ENCODE measurements around the gene EIF3B. TPM values are rescaled to one million over a fixed set of nuclear protein-coding genes. Genes with fewer than 3 reads are reported as not detected.

EIF3B gene
- total and polyA plus RNA-seq, 4 donors, result 82.5 to 133 (median 96.0) TPM

GRCh38 chr7:2372724-2373123, 18.1 kb downstream of the EIF3B start:
- H3K27ac ChIP-seq (ENCODE audit: low read depth in 1 of 2, low read length in 1 of 2), result no peak overlapping the region
- DNase-seq (no peak), ATAC-seq (ENCODE audit: insufficient read depth, low FRiP score) (no peak)
- no peaks in the 10 kb centered on the region for H3K27me3 ChIP-seq (ENCODE audit: control insufficient read depth in 3 of 3, insufficient read depth in 3 of 3, low read length in 2 of 3)
- no peak overlapping the region for H3K4me3 ChIP-seq
- H3K36me3 ChIP-seq (ENCODE audit: control insufficient read depth in 4 of 4, insufficient read depth in 4 of 4, low read length in 4 of 4), result peaks cover 27 to 79% (median 54%) of the 10 kb centered on the region in 4 donors
- H3K9me3 ChIP-seq (ENCODE audit: control insufficient read depth in 4 of 4, insufficient read depth in 3 of 4, low read length in 3 of 4), result no peaks in the 10 kb centered on the region
- H3K4me1 ChIP-seq (ENCODE audit: control insufficient read depth in 5 of 5, insufficient read depth in 5 of 5, low read length in 5 of 5), result no peaks in the 10 kb centered on the region
- WGBS, 2 donors, result 93 to 97% methylated on average over 14 of the region's 14 CpGs
- TF ChIP-seq, protein P1, sequence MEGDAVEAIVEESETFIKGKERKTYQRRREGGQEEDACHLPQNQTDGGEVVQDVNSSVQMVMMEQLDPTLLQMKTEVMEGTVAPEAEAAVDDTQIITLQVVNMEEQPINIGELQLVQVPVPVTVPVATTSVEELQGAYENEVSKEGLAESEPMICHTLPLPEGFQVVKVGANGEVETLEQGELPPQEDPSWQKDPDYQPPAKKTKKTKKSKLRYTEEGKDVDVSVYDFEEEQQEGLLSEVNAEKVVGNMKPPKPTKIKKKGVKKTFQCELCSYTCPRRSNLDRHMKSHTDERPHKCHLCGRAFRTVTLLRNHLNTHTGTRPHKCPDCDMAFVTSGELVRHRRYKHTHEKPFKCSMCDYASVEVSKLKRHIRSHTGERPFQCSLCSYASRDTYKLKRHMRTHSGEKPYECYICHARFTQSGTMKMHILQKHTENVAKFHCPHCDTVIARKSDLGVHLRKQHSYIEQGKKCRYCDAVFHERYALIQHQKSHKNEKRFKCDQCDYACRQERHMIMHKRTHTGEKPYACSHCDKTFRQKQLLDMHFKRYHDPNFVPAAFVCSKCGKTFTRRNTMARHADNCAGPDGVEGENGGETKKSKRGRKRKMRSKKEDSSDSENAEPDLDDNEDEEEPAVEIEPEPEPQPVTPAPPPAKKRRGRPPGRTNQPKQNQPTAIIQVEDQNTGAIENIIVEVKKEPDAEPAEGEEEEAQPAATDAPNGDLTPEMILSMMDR (IDR thresholded peaks at IDR 0.05; ENCODE audit: control extremely low read depth, extremely low read depth), result no peak
- no peak overlapping the region for H3K9ac ChIP-seq (ENCODE audit: insufficient read depth in 1 of 2, low read length in 2 of 2)

DNA sequence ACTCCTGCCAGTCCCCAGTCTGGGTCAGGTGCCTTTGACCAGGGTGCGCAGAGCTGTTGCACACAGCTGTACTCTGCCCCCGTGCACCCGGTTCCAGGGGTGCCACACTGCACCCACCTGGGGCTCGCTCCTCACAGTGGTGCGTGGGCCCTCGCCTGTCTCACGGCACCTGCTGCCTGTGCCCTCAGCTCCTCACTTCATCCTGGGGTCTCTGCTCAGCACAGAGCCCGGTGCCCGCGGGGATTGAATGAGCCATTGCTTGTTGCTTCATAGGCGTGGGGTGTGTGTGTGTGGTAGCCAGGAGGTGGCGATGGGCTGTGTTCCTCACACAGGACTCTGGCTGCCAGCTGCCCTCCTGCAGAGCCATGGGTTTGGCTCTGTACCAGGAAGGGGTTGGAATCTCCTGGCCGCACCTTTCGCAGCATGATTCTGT, 18.5 kb downstream of the EIF3B start:
- no peak overlapping the region for H3K27ac ChIP-seq (ENCODE audit: low read depth in 1 of 2, low read length in 1 of 2)
- no peak for DNase-seq
- no peak overlapping the region for H3K4me3 ChIP-seq
- no peak overlapping the region for H3K9ac ChIP-seq (ENCODE audit: insufficient read depth in 1 of 2, low read length in 2 of 2)
- 92 to 94% methylated on average over 14 of the region's 14 CpGs for WGBS, 2 donors
- peaks cover 27 to 77% (median 54%) of the 10 kb centered on the region in 4 donors for H3K36me3 ChIP-seq (ENCODE audit: control insufficient read depth in 4 of 4, insufficient read depth in 4 of 4, low read length in 4 of 4)
- no peaks in the 10 kb centered on the region for H3K9me3 ChIP-seq (ENCODE audit: control insufficient read depth in 4 of 4, insufficient read depth in 3 of 4, low read length in 3 of 4)
- ATAC-seq (ENCODE audit: insufficient read depth, low FRiP score), result no peak
- no peaks in the 10 kb centered on the region for H3K27me3 ChIP-seq (ENCODE audit: control insufficient read depth in 3 of 3, insufficient read depth in 3 of 3, low read length in 2 of 3)
- no peaks in the 10 kb centered on the region for H3K4me1 ChIP-seq (ENCODE audit: control insufficient read depth in 5 of 5, insufficient read depth in 5 of 5, low read length in 5 of 5)
- TF ChIP-seq, protein P1 (IDR thresholded peaks at IDR 0.05; ENCODE audit: control extremely low read depth, extremely low read depth), result no peak

- ATAC-seq (ENCODE audit: insufficient read depth, low FRiP score), result no peak
- Histone ChIP-seq H3K27me3 (ENCODE audit: control insufficient read depth in 3 of 3, insufficient read depth in 3 of 3, low read length in 2 of 3) (no peaks in the 10 kb centered on the region), H3K4me1 (ENCODE audit: control insufficient read depth in 5 of 5, insufficient read depth in 5 of 5, low read length in 5 of 5) (no peaks in the 10 kb centered on the region), H3K36me3 (ENCODE audit: control insufficient read depth in 4 of 4, insufficient read depth in 4 of 4, low read length in 4 of 4) (peaks cover 26 to 76% (median 51%) of the 10 kb centered on the region in 4 donors), H3K27ac (ENCODE audit: low read depth in 1 of 2, low read length in 1 of 2) (no peak overlapping the region), H3K4me3 (no peak overlapping the region), H3K9me3 (ENCODE audit: control insufficient read depth in 4 of 4, insufficient read depth in 3 of 4, low read length in 3 of 4) (no peaks in the 10 kb centered on the region), H3K9ac (ENCODE audit: insufficient read depth in 1 of 2, low read length in 2 of 2) (no peak overlapping the region)
- 95 to 98% methylated on average over 7 of the region's 7 CpGs for WGBS, 2 donors
- TF ChIP-seq, protein P1 (IDR thresholded peaks at IDR 0.05; ENCODE audit: control extremely low read depth, extremely low read depth), result no peak
- DNase-seq, result no peak
These were observed 19.0 kb downstream of the EIF3B start for GRCh38 chr7:2373646-2374045.

DNA sequence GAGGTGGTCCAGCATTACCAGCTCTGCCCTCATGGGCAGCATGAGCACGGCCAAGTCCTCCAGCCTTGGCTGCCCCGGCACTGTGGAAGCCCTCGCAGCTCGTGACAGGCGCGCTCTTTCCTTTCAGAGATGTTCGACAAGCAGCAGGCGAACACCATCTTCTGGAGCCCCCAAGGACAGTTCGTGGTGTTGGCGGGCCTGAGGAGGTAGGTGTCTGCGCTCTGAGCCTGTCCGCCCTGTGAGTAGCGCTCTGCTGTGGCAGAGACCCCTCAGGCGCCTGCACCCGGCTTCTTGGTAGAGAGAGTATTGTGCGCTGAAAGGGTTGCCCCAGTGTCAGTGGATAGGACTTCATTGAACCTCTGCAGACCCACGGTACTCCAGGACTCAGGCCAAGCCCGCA, 19.8 kb downstream of the EIF3B start:
- WGBS, 2 donors, result 97 to 98% methylated on average over 18 of the region's 18 CpGs
- ATAC-seq (ENCODE audit: insufficient read depth, low FRiP score) (no peak), DNase-seq (no peak)
- TF ChIP-seq, protein P1 (IDR thresholded peaks at IDR 0.05; ENCODE audit: control extremely low read depth, extremely low read depth), result no peak
- no peaks in the 10 kb centered on the region for H3K9me3 ChIP-seq (ENCODE audit: control insufficient read depth in 4 of 4, insufficient read depth in 3 of 4, low read length in 3 of 4)
- no peak overlapping the region for H3K9ac ChIP-seq (ENCODE audit: insufficient read depth in 1 of 2, low read length in 2 of 2)
- no peak overlapping the region for H3K27ac ChIP-seq (ENCODE audit: low read depth in 1 of 2, low read length in 1 of 2)
- no peaks in the 10 kb centered on the region for H3K27me3 ChIP-seq (ENCODE audit: control insufficient read depth in 3 of 3, insufficient read depth in 3 of 3, low read length in 2 of 3)
- H3K4me1 ChIP-seq (ENCODE audit: control insufficient read depth in 5 of 5, insufficient read depth in 5 of 5, low read length in 5 of 5), result no peaks in the 10 kb centered on the region
- peaks cover 22 to 77% (median 49%) of the 10 kb centered on the region in 4 donors for H3K36me3 ChIP-seq (ENCODE audit: control insufficient read depth in 4 of 4, insufficient read depth in 4 of 4, low read length in 4 of 4)
- H3K4me3 ChIP-seq, result no peak overlapping the region

All from lung (tissue), 12 donors.